GM12801 (cell line): ENCODE data around the gene MCU.

Source experiments
- CTCF ChIP-seq: IDR thresholded peaks from one replicate; pipeline ENCODE4 v1.5.1; 2011; ENCODE audit warnings: control low read depth; ENCODE audit not compliant: insufficient read length; ENCODE audit errors: extremely low read depth

Gene MCU

GRCh38 chr10:72918352-72918751, 226.4 kb downstream of the MCU start:
- no peak for TF ChIP-seq CTCF

- no peak for TF ChIP-seq CTCF
Observed at GRCh38 chr10:72924351-72924750, 232.4 kb downstream of the MCU start.

- no peak for TF ChIP-seq CTCF
Observed at GRCh38 chr10:72925951-72926465, 234.1 kb downstream of the MCU start.

- TF ChIP-seq CTCF: no peak
Observed at GRCh38 chr10:72927485-72927884, 235.5 kb downstream of the MCU start.

- no peak for TF ChIP-seq CTCF
Observed at GRCh38 chr10:72928798-72929197, 236.9 kb downstream of the MCU start.

GRCh38 chr10:72930276-72930675, 238.3 kb downstream of the MCU start:
- no peak for TF ChIP-seq CTCF

GRCh38 chr10:72932259-72933015, 240.5 kb downstream of the MCU start:
- TF ChIP-seq CTCF: no peak
